Common myeloid progenitor, CD34-positive (primary cell): Measurements from ENCODE around the gene UBE3B.

ENCODE experiments used
- CTCF ChIA-PET: fragments of 350-600 bp; sonication (Branson Sonifier 250); formaldehyde crosslinking; loops from one replicate; lab custom pipeline; 2021; ENCODE audit warnings: antibody characterized with exemption; lab: Charles Lee
- POLR2A ChIA-PET: fragments of 350-600 bp; sonication (Branson Sonifier 250); formaldehyde crosslinking; loops from one replicate; lab custom pipeline; 2021; ENCODE audit warnings: antibody characterized with exemption; lab: Charles Lee
- DNase-seq, 3 donors: peaks; one replicate each; pipeline versions ENCODE4 v3.0.0 to v3.0.0-alpha.2; 2013
- H3K27ac ChIP-seq, 2 experiments: 1 replicate in 1 of 2; 2 replicates in 1 of 2; pipeline ENCODE4 v1.7.0; 2013; ENCODE audit warnings: inconsistent platforms in 2 of 2, low read length in 2 of 2, mild to moderate bottlenecking in 2 of 2, low read depth in 1 of 2, moderate library complexity in 1 of 2; ENCODE audit not compliant: severe bottlenecking in 2 of 2, insufficient read depth in 1 of 2, poor library complexity in 1 of 2
- H3K27me3 ChIP-seq, 5 experiments: replicated peaks in 2 of 5; 1 replicate in 3 of 5; 2 replicates in 2 of 5; pipeline versions ENCODE4 v1.6.1 to v1.7.0; 2013; ENCODE audit warnings: low read length in 4 of 5, mild to moderate bottlenecking in 2 of 5, moderate library complexity in 2 of 5, inconsistent platforms in 1 of 5; ENCODE audit not compliant: insufficient read depth in 5 of 5, control insufficient read depth in 4 of 5
- H3K36me3 ChIP-seq, 4 experiments: 1 replicate in 2 of 4; 2 replicates in 2 of 4; pipeline versions ENCODE4 v1.6.1 to v1.7.0; 2013; ENCODE audit warnings: low read length in 3 of 4, control low read depth in 1 of 4, mild to moderate bottlenecking in 1 of 4; ENCODE audit not compliant: control insufficient read depth in 4 of 4, insufficient read depth in 4 of 4
- H3K4me1 ChIP-seq, 4 experiments: 1 replicate in 3 of 4; 2 replicates in 1 of 4; pipeline versions ENCODE4 v1.6.1 to v1.7.1; 2013; ENCODE audit warnings: low read length in 3 of 4, mild to moderate bottlenecking in 3 of 4, control low read depth in 1 of 4, inconsistent platforms in 1 of 4, moderate library complexity in 1 of 4; ENCODE audit not compliant: control insufficient read depth in 4 of 4, insufficient read depth in 4 of 4; ENCODE audit errors: control extremely low read depth in 1 of 4
- H3K4me3 ChIP-seq, 7 experiments: 1 replicate in 4 of 7; 2 replicates in 3 of 7; pipeline versions ENCODE4 v1.5.1 to v1.7.0; 2013; ENCODE audit warnings: mild to moderate bottlenecking in 7 of 7, low read length in 6 of 7, moderate library complexity in 6 of 7, inconsistent platforms in 2 of 7, low read depth in 2 of 7, control low read depth in 1 of 7; ENCODE audit not compliant: insufficient read depth in 4 of 7, control insufficient read depth in 1 of 7; ENCODE audit errors: extremely low read depth in 1 of 7
- H3K9me3 ChIP-seq, 5 experiments: 1 replicate in 4 of 5; 2 replicates in 1 of 5; pipeline versions ENCODE4 v1.6.1 to v1.7.1; 2013; ENCODE audit warnings: low read length in 4 of 5, mild to moderate bottlenecking in 2 of 5, inconsistent platforms in 1 of 5, low read depth in 1 of 5, moderate library complexity in 1 of 5; ENCODE audit not compliant: control insufficient read depth in 4 of 5, insufficient read depth in 2 of 5; ENCODE audit errors: control extremely low read depth in 1 of 5
- WGBS: methylation state at CpG from one replicate; pipeline ENCODE4 v1.1.5; 2013; ENCODE audit not compliant: insufficient coverage; 5-methylcytosine and 5-hydroxymethylcytosine counted together

UBE3B gene

GRCh38 chr12:109547286-109547685 lies 69.9 kb downstream of the UBE3B start:
- no peak overlapping the region for H3K4me3 ChIP-seq
- WGBS = 91% methylated on average over 18 of the region's 18 CpGs
- H3K36me3 ChIP-seq = no peaks in the 10 kb centered on the region
- H3K4me1 ChIP-seq = peaks cover 0 to 8% (median 7%) of the 10 kb centered on the region in 4 experiments
- no peaks in the 10 kb centered on the region for H3K9me3 ChIP-seq
- DNase-seq = no peak
- H3K27me3 ChIP-seq = peaks cover 0 to 30% (median 8%) of the 10 kb centered on the region in 5 experiments
- CTCF ChIA-PET = no interaction called here
- H3K27ac ChIP-seq = no peak overlapping the region
- POLR2A ChIA-PET = no interaction called here

GRCh38 chr12:109548258-109548657 lies 70.8 kb downstream of the UBE3B start:
- POLR2A ChIA-PET = no interaction called here
- H3K27ac ChIP-seq = no peak overlapping the region
- CTCF ChIA-PET = interaction anchor here (0.8 kb wide), 1 partner anchor 11 kb away, joined by 3 read pairs; no protein-coding TSS in a partner anchor

GRCh38 chr12:109549613-109550270 lies 72.3 kb downstream of the UBE3B start:
- POLR2A ChIA-PET = no interaction called here
- H3K36me3 ChIP-seq = no peaks in the 10 kb centered on the region
- H3K27ac ChIP-seq = no peak overlapping the region
- peaks cover 0 to 33% (median 8%) of the 10 kb centered on the region in 5 experiments for H3K27me3 ChIP-seq
- CTCF ChIA-PET = no interaction called here
- H3K9me3 ChIP-seq = no peaks in the 10 kb centered on the region
- no peak for DNase-seq
- 81% methylated on average over 12 of the region's 15 CpGs for WGBS
- peaks cover 0 to 8% (median 7%) of the 10 kb centered on the region in 4 experiments for H3K4me1 ChIP-seq
- no peak overlapping the region for H3K4me3 ChIP-seq

More at GRCh38 chr12:109548258-109548657, 70.8 kb downstream of the UBE3B start:
- H3K4me3 ChIP-seq = no peak overlapping the region
- H3K36me3 ChIP-seq = no peaks in the 10 kb centered on the region
- no peaks in the 10 kb centered on the region for H3K9me3 ChIP-seq
- 96% methylated on average over 4 of the region's 4 CpGs for WGBS
- peaks cover 0 to 8% (median 7%) of the 10 kb centered on the region in 4 experiments for H3K4me1 ChIP-seq
- DNase-seq = no peak
- H3K27me3 ChIP-seq = peaks cover 0 to 33% (median 6%) of the 10 kb centered on the region in 5 experiments

- Histone ChIP-seq H3K4me3 (no peak overlapping the region), H3K36me3 (no peaks in the 10 kb centered on the region), H3K27ac (no peak overlapping the region), H3K4me1 (peaks cover 0 to 3% (median 2%) of the 10 kb centered on the region in 4 experiments), H3K9me3 (no peaks in the 10 kb centered on the region), H3K27me3 (peaks cover 0 to 33% (median 8%) of the 10 kb centered on the region in 5 experiments)
- 82% methylated on average over 10 of the region's 12 CpGs for WGBS
- POLR2A ChIA-PET = no interaction called here
- no peak for DNase-seq
- CTCF ChIA-PET = no interaction called here
These were observed 72.8 kb downstream of the UBE3B start for GRCh38 chr12:109550281-109550680.

GRCh38 chr12:109551108-109551507 lies 73.7 kb downstream of the UBE3B start:
- ChIA-PET POLR2A (interaction anchor here (0.5 kb wide), 1 partner anchor 263 kb away, joined by 4 read pairs; no protein-coding TSS in a partner anchor), CTCF (interaction anchor here (0.6 to 1.3 kb wide), 2 partner anchors 32 to 34 kb away, joined by 3 to 5 read pairs; no protein-coding TSS in a partner anchor)
- no peak for DNase-seq
- Histone ChIP-seq H3K27me3 (peaks cover 0 to 33% (median 8%) of the 10 kb centered on the region in 5 experiments), H3K4me3 (no peak overlapping the region), H3K27ac (no peak overlapping the region), H3K4me1 (no peaks in the 10 kb centered on the region), H3K36me3 (peaks cover 0 to 7% (median 0%) of the 10 kb centered on the region in 4 experiments), H3K9me3 (no peaks in the 10 kb centered on the region)
- 100% methylated on average over 3 of the region's 6 CpGs for whole genome bisulfite sequencing

GRCh38 chr12:109552971-109553370 lies 75.5 kb downstream of the UBE3B start:
- 93% methylated on average over 4 of the region's 4 CpGs for WGBS
- CTCF ChIA-PET = interaction anchor here (1.1 to 1.2 kb wide), 2 partner anchors 12 to 34 kb away, joined by 3 read pairs; no protein-coding TSS in a partner anchor
- POLR2A ChIA-PET = no interaction called here
- peaks cover 0 to 20% (median 9%) of the 10 kb centered on the region in 4 experiments for H3K36me3 ChIP-seq
- no peak overlapping the region for H3K27ac ChIP-seq
- no peaks in the 10 kb centered on the region for H3K9me3 ChIP-seq
- no peak for DNase-seq
- H3K4me3 ChIP-seq = no peak overlapping the region
- peaks cover 0 to 25% (median 7%) of the 10 kb centered on the region in 5 experiments for H3K27me3 ChIP-seq
- no peaks in the 10 kb centered on the region for H3K4me1 ChIP-seq

- no peak overlapping the region for H3K4me3 ChIP-seq
- H3K36me3 ChIP-seq = peaks cover 0 to 25% (median 10%) of the 10 kb centered on the region in 4 experiments
- H3K9me3 ChIP-seq = no peaks in the 10 kb centered on the region
- DNase-seq = no peak
- peaks cover 0 to 24% (median 4%) of the 10 kb centered on the region in 5 experiments for H3K27me3 ChIP-seq
- ChIA-PET CTCF (no interaction called here), POLR2A (no interaction called here)
- H3K4me1 ChIP-seq = no peaks in the 10 kb centered on the region
- no peak overlapping the region for H3K27ac ChIP-seq
- 91% methylated on average over 4 of the region's 7 CpGs for WGBS
These were observed 76.0 kb downstream of the UBE3B start for GRCh38 chr12:109553483-109553882.
